Middle frontal gyrus (tissue), 1 donor: ENCODE results near the gene SPOCK2.

Experiments
- DNase-seq: peaks from one replicate; pipeline ENCODE4 v3.0.0-alpha.2; 2015; ENCODE audit warnings: low spot score; ENCODE audit errors: extremely low spot score

SPOCK2 gene

DNA sequence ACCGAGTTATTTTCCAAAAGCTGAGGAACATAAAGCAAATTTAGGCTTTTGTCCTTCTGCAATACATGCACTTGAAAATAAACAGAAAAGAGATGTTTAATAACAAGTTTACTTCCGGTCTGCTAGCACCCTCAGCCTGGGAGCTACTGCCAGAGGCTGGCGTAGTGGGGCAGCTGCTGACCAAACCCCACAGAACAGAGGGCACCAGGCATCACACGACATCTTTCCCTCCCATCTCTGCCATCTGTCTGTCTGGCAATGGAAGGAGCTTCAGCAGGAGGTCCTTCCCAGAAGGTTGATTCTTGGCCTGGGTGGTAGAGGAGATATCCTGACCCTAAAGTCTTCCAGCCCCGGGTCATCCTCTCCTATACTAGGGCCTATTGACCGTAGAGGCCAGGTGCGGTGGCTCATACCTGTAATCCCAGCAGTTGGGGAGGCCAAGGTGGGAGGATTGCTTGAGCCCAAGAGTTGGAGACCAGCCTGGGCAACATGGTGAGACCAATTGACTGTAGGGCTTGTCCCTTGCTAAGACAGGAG lies 76.3 kb downstream of the SPOCK2 start:
- DNase-seq, result no peak

DNA sequence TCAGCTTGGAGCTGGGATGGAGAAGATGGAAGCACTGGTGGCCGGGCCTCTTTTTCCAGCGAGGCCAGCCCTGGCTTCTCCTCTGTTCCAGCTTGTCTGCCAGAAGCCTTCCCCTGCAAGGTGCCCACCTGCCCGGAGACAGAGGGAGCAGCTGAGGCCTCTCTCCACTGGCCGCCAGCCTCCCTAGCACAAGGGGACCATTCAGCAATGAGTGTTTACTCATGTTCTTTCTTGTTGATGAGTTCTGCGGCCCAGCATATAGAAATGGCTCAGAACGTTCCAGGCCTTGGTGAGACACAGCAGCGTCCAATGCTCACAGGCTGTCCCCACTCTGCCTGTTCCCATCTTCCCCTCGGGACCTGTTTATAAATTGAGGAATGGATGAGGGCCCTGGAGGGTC lies 76.9 kb downstream of the SPOCK2 start:
- DNase-seq, result no peak

DNA sequence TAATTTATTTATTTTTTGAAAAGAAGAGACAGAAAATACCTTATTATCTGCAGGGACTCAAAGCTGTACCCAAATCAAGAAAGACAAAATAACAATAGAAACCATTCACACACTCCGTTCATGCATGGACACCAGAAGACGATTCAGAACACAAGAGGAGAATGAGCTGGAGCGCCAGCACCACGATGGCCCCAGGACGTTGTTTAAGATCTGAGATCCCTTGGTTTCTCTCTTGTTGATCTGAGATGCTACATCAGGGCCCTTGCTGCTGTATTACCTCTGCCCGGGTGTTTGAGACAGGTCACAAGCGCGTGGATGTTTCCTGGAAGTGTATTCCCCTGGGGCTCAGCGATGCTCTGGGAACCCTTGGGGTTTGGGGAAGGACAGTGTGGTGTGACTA lies 77.3 kb downstream of the SPOCK2 start:
- no peak for DNase-seq

DNA sequence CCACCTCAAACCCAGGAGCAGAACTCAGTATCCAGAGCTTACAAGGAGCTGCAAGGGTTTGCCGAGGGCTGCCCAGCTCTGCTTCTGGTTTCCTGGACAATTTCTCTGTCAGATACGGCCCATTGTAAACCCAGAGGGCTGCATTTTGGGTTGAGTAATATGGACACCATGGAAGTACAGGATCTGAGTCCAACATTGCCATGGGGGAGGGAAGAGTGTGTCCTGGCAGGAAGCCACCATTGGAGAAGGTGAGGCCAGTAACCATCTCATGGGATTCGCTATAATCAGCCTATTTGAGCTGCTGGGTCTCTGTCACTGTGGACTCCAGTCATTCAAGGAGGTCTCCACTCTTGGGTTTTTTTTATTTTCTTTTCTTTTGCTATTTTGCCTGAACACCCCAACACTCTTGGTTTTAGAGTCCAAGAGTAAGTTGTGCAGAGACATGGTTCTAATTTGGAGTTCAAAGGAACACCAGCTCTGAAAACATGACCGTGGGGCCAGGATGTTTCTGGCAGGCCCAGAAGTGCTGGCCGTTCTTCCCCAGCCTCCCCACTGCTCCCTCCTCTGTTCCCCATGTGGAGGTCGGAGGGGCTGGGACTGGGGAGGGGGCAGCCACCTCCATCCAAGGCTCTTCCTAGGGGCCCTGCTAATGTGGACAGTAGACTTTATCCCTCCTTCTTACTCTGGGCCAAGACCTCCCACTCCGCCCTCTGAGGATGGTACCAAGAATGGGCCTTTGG lies 77.9 kb downstream of the SPOCK2 start:
- DNase-seq, result no peak

DNA sequence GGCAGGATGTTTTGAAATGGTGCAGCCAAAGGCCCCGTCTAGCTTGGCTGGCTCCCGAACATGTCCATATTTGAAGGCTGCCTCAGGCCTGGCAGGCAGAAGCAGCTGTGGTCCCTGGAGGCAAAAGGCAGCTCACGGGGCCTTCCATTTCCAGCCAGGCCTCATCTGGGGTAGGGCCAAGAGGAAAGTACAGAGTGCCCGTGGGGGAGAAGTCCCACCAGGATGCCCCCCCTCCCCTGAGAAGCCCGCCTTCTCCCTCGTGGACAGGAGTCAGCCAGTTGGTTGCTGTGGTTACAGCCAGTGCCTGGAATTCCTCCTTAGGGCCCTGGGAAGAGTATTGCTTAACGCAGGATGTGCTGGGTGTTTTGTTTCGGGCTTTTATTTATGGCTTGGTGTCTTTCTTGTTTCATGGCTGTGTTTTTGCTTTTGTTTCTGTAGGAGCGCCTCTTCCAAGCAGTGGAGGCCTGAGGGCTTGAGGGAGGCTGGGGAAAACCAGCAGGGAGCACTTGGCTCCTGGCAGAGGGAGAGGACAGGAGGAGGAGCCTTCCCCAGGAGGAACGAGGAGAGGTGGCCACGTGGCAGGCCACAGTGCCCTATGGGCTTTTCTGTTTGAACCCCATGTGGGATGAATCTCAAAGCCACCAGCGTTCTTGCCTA lies 78.8 kb downstream of the SPOCK2 start:
- no peak for DNase-seq

DNA sequence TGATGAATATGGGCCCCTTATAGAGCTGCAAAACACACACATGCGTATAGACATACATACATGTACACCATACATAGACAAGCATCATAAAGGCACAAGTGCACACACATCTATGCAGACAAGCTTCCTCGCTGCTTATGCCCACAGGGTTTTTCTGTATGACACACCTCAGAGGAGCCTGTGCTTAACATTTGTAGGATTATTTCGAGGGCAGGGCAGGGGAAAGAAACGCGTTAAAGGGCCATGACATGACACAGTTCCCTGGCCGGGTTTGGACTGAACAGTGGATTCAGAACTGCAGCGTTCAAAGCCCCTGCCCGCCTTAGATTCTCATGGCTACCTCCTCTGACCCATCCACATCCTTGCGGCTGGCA lies 79.3 kb downstream of the SPOCK2 start:
- no peak for DNase-seq
